ENCODE results near the gene ADCY7. TPM values are rescaled to one million over a fixed set of nuclear protein-coding genes. Genes with fewer than 3 reads are reported as not detected.

ADCY7 gene
- total and polyA plus RNA-seq, 9 donors, result 10.2 to 78.9 (median 36.4) TPM

- H3K27ac ChIP-seq, result no peak overlapping the region
- peaks cover 15% of the 10 kb centered on the region for H3K4me1 ChIP-seq (ENCODE audit: insufficient read depth)
- intact Hi-C loops (cut with DNase I), result loop anchor here in 1 of 4 donors (10.0 kb wide), 1 partner anchor 51 kb away; no protein-coding TSS in a partner anchor
- 91 to 92% (median 92%) methylated on average over 8 of the region's 8 CpGs for WGBS, 3 donors
- TF ChIP-seq CTCF (IDR thresholded peaks at IDR 0.05) (no peak), EP300 (IDR thresholded peaks at IDR 0.05) (no peak), POLR2A (IDR thresholded peaks at IDR 0.05) (no peak)
- no peaks in the 10 kb centered on the region for H3K36me3 ChIP-seq
- no peaks in the 10 kb centered on the region for H3K27me3 ChIP-seq
- H3K4me3 ChIP-seq, result no peak overlapping the region
- no peak for DNase-seq
- no peaks in the 10 kb centered on the region for H3K9me3 ChIP-seq
Measured at GRCh38 chr16:50263940-50264929, 2.1 kb upstream of the ADCY7 start.

- no peaks in the 10 kb centered on the region for H3K27me3 ChIP-seq
- peaks cover 7% of the 10 kb centered on the region for H3K4me1 ChIP-seq (ENCODE audit: insufficient read depth)
- no peaks in the 10 kb centered on the region for H3K36me3 ChIP-seq
- WGBS, 3 donors, result 51 to 72% (median 56%) methylated on average over 2 of the region's 2 CpGs
- DNase-seq, result no peak
- H3K9me3 ChIP-seq, result no peaks in the 10 kb centered on the region
- intact Hi-C loops (cut with DNase I), result loop anchor here in 1 of 4 donors (10.0 kb wide), 1 partner anchor 50 kb away; no protein-coding TSS in a partner anchor
- H3K4me3 ChIP-seq, result no peak overlapping the region
- peak overlapping the region in 1 of 2 donors; percentile 22 for H3K27ac ChIP-seq
- TF ChIP-seq EP300 (IDR thresholded peaks at IDR 0.05), result no peak
- TF ChIP-seq POLR2A (IDR thresholded peaks at IDR 0.05), result no peak
- no peak for TF ChIP-seq CTCF (IDR thresholded peaks at IDR 0.05)
Measured at GRCh38 chr16:50265260-50265659, 1.1 kb upstream of the ADCY7 start.

GRCh38 chr16:50265716-50266336 is 525 bp upstream of the ADCY7 start:
- no peak for TF ChIP-seq CTCF (IDR thresholded peaks at IDR 0.05)
- no peak for TF ChIP-seq POLR2A (IDR thresholded peaks at IDR 0.05)
- no peak for TF ChIP-seq EP300 (IDR thresholded peaks at IDR 0.05)
- Histone ChIP-seq H3K36me3 (no peaks in the 10 kb centered on the region), H3K4me3 (no peak overlapping the region), H3K27me3 (no peaks in the 10 kb centered on the region), H3K27ac (peak overlapping the region; percentile 21 to 22), H3K4me1 (ENCODE audit: insufficient read depth) (peaks cover 7% of the 10 kb centered on the region), H3K9me3 (no peaks in the 10 kb centered on the region)
- 87 to 92% (median 90%) methylated on average over 10 of the region's 10 CpGs for WGBS, 3 donors
- peak in 2 of 5 donors; percentile 15 to 31 for DNase-seq
- intact Hi-C loops (cut with DNase I), result loop anchor here in 1 of 4 donors (10.0 kb wide), 1 partner anchor 49 kb away; no protein-coding TSS in a partner anchor

GRCh38 chr16:50267151-50267631 is 840 bp downstream of the ADCY7 start:
- Histone ChIP-seq H3K4me1 (ENCODE audit: insufficient read depth) (peaks cover 7% of the 10 kb centered on the region), H3K9me3 (no peaks in the 10 kb centered on the region), H3K27me3 (no peaks in the 10 kb centered on the region), H3K27ac (no peak overlapping the region), H3K36me3 (no peaks in the 10 kb centered on the region), H3K4me3 (no peak overlapping the region)
- WGBS, 3 donors, result 82 to 94% (median 91%) methylated on average over 8 of the region's 8 CpGs
- DNase-seq, result no peak
- TF ChIP-seq CTCF (IDR thresholded peaks at IDR 0.05) (no peak), POLR2A (IDR thresholded peaks at IDR 0.05) (no peak), EP300 (IDR thresholded peaks at IDR 0.05) (no peak)
- intact Hi-C loops (cut with DNase I), result loop anchor here in 1 of 4 donors (10.0 kb wide), 1 partner anchor 48 kb away; no protein-coding TSS in a partner anchor

All from ovary (tissue), 9 donors.